A375 (cell line): ENCODE data around the gene TAS2R8. TPM values are rescaled to one million over a fixed set of nuclear protein-coding genes. Genes with fewer than 3 reads are reported as not detected.

Experiments
- small RNA-seq: library from RNA; depleted of rRNA; stranded (forward); fragments of <200 nt; gene quantifications from one replicate; pipeline ENCODE3, GENCODE V24; 2014
- total RNA-seq: library from RNA; depleted of rRNA; stranded (reverse); fragments of >200 nt; shearing (Covaris generic); gene quantifications from 2 replicates; pipeline ENCODE4 v1.2.3, GENCODE V29; 2014; rRNA removed

TAS2R8 gene
- total RNA-seq: not detected in 2 replicates

DNA sequence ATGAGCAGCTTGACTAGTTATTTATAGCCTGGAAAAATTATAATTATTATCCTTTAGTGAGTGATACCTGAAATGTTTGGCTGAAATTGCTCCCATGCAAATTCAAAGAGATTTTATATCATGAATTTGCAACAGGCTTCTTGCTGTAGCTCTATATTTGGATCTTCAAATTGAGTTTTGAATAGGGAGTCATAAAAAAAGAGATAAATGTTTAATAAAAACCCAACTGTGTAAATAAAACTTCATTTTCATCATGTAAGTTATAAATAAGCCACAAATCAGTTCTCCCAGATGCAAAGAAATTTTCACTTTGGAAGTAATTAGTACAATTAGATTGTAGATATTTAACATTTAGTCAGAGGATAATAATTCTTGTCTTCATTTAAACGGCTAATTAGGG, at the start of gene TAS2R8:
Gene TAS2R8, minus strand, starts transcription at position 101 of the 400 bp plus-strand sequence. CDS start 306 bp downstream, outside the sequence.

DNA sequence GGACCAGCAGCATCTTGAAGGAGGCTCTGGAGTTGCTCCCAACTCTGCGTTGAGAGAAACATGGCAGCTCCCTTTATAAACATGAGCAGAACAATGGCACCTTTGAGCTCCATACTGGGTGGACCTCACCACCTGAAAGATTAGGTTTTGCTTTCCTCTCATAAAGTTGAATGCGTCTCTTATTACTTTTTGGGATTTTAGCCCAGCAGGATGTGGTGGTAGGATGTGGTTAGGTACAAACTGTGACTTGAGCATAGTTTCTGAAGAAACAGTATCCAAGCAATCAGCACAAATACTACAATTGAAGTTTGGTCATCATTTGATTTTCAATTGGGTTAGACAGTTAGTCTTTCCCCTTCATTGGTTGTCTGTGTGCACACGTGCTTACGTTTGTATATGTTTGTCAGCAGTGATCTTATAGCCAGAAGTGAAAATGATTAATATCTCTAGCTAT, 42.4 kb upstream of the TAS2R8 start, which contains the start of gene PRR4:
Gene PRR4, minus strand, starts transcription at position 51 of the 454 bp plus-strand sequence. Its CDS starts 38 bp downstream, at position 13.

DNA sequence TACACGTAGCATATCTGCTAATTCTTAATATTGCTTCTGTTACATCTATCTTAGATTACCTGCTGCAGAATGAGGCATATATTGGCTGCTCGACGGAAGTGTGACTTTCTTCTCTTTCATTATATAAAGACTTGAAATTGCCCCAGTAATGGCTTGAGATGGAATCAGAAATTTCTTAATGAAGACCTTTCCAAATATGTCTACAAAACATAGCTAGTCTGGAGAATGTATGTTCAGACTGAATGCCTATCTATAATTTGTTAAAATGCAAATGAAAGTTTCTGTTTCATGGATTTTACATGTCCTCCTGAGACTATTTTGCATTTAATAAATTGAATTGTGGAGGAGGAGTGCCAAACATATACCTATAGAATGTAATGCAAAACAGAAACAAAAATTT, 19.2 kb upstream of the TAS2R8 start, which contains the start of gene TAS2R10:
Gene TAS2R10, minus strand, starts transcription at position 101 of the 400 bp plus-strand sequence. Its CDS starts 89 bp downstream, at position 12.

DNA sequence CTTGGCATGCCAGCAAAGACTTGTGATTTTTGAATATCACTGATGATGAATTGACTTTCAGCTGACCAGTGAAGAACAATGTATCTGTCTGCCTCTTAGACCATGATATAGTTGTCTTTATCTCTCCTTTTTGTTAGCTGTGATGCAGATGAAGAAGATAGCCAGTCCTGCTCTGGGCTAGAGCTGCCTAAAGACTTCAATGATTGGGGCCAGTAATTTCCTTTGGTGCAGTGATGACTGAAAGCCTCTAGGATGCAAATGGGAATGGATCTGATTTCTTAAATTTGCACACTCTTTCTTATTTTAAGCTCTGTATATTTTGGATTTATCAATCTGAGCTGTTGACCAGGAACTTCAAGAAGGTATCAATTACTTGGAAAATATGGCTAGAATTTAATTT, 3.0 kb upstream of the TAS2R8 start, which contains the start of gene TAS2R9:
Gene TAS2R9, minus strand, starts transcription at position 101 of the 400 bp plus-strand sequence. Its CDS starts 93 bp downstream, at position 8.

GRCh38 chr12:10802587-10802986, 4.5 kb downstream of the TAS2R8 start, which contains the start of gene TAS2R7:
Gene TAS2R7 (minus strand): TSS chr12:10802627. CDS start chr12:10802570, 57 bp downstream.

Small RNA genes within 50 kb of the gene (small RNA-seq; reads per million reads assigned to genes)
- not detected for gene PRR4

Other genes with a start within 250 kb of the TAS2R8 start
- gene MAGOHB, start 193.7 kb downstream of the TAS2R8 start, total RNA-seq: 81.4 and 111 TPM in 2 replicates
- 0.29 and 0.87 TPM in 2 replicates for gene STYK1, start 133.2 kb downstream of the TAS2R8 start, total RNA-seq
- 167 and 178 TPM in 2 replicates for gene YBX3, start 84.0 kb downstream of the TAS2R8 start, total RNA-seq
- not detected in 2 replicates for gene TAS2R7, start 4.7 kb downstream of the TAS2R8 start, total RNA-seq
- not detected in 2 replicates for gene TAS2R9, start 2.9 kb upstream of the TAS2R8 start, total RNA-seq
- 0.75 TPM in 1 of 2 replicates, not detected in the other for gene TAS2R10, start 19.1 kb upstream of the TAS2R8 start, total RNA-seq
- 9.5 and 14.6 TPM in 2 replicates for gene PRR4, start 42.2 kb upstream of the TAS2R8 start, total RNA-seq
- 6.1 and 15.7 TPM in 2 replicates for gene PRH1, start 77.0 kb upstream of the TAS2R8 start, total RNA-seq
- gene TAS2R13, start 102.3 kb upstream of the TAS2R8 start, total RNA-seq: 0.24 and 0.79 TPM in 2 replicates
- 0.91 and 0.98 TPM in 2 replicates for gene PRH2, start 122.0 kb upstream of the TAS2R8 start, total RNA-seq
- gene TAS2R14, start 132.0 kb upstream of the TAS2R8 start, total RNA-seq: 1.5 and 2.2 TPM in 2 replicates
- 0.48 and 0.87 TPM in 2 replicates for gene TAS2R50, start 179.6 kb upstream of the TAS2R8 start, total RNA-seq
- gene TAS2R20, start 191.0 kb upstream of the TAS2R8 start, total RNA-seq: 0.24 and 0.91 TPM in 2 replicates
- gene TAS2R19, start 215.3 kb upstream of the TAS2R8 start, total RNA-seq: 1.5 and 3.2 TPM in 2 replicates
- gene TAS2R31, start 224.1 kb upstream of the TAS2R8 start, total RNA-seq: 1.1 and 1.2 TPM in 2 replicates